Liver (tissue), 9 donors: Measurements from ENCODE around the gene CD28. TPM values are rescaled to one million over a fixed set of nuclear protein-coding genes. Genes with fewer than 3 reads are reported as not detected.

ENCODE experiments used
- DNase-seq: peaks from one replicate; pipeline ENCODE4 v3.0.0-alpha.2; 2017; ENCODE audit warnings: low spot score
- H3K27ac ChIP-seq, 2 donors: one replicate each; pipeline ENCODE4 v1.7.0; 2013; ENCODE audit warnings: inconsistent platforms in 2 of 2, low read length in 2 of 2, control low read depth in 1 of 2, low read depth in 1 of 2, mild to moderate bottlenecking in 1 of 2
- H3K27me3 ChIP-seq, 4 donors: one replicate each; pipeline versions ENCODE4 v1.6.1 to v1.7.0; 2013; ENCODE audit warnings: low read length in 3 of 4, inconsistent platforms in 1 of 4, mild to moderate bottlenecking in 1 of 4, moderate library complexity in 1 of 4; ENCODE audit not compliant: control insufficient read depth in 4 of 4, insufficient read depth in 4 of 4
- H3K36me3 ChIP-seq, 4 donors: one replicate each; pipeline versions ENCODE4 v1.6.1 to v1.7.0; 2013; ENCODE audit warnings: low read length in 3 of 4, mild to moderate bottlenecking in 3 of 4, low read depth in 1 of 4, moderate library complexity in 1 of 4; ENCODE audit not compliant: control insufficient read depth in 4 of 4, insufficient read depth in 3 of 4
- H3K4me1 ChIP-seq, 4 donors: one replicate each; pipeline versions ENCODE4 v1.6.1 to v1.7.0; 2013; ENCODE audit warnings: low read length in 3 of 4, mild to moderate bottlenecking in 3 of 4, moderate library complexity in 1 of 4; ENCODE audit not compliant: control insufficient read depth in 4 of 4, insufficient read depth in 4 of 4
- H3K4me3 ChIP-seq, 3 donors: one replicate each; pipeline versions ENCODE4 v1.6.1 to v1.7.0; 2013; ENCODE audit warnings: low read length in 3 of 3, control low read depth in 1 of 3, low read depth in 1 of 3, mild to moderate bottlenecking in 1 of 3
- H3K9ac ChIP-seq, 2 donors: one replicate each; pipeline ENCODE4 v1.7.0; 2013; ENCODE audit warnings: low read length in 2 of 2, mild to moderate bottlenecking in 2 of 2, moderate library complexity in 2 of 2, control low read depth in 1 of 2, low read depth in 1 of 2
- H3K9me3 ChIP-seq, 4 donors: one replicate each; pipeline versions ENCODE4 v1.6.1 to v1.7.0; 2013; ENCODE audit warnings: low read length in 3 of 4; ENCODE audit not compliant: control insufficient read depth in 4 of 4
- ATF3 ChIP-seq: IDR thresholded peaks from 2 replicates; pipeline ENCODE4 v1.6.1; 2016; ENCODE audit warnings: antibody characterized with exemption
- EGR1 ChIP-seq, 2 donors: IDR thresholded peaks; 2 replicates each; pipeline ENCODE4 v1.6.1; 2016 to 2018; ENCODE audit warnings: antibody characterized with exemption in 2 of 2, low read depth in 2 of 2
- FOXA1 ChIP-seq: IDR thresholded peaks from 2 replicates; pipeline ENCODE4 v1.6.1; 2016; ENCODE audit warnings: antibody characterized with exemption
- FOXA2 ChIP-seq: IDR thresholded peaks from 2 replicates; pipeline ENCODE4 v1.6.1; 2016; ENCODE audit warnings: antibody characterized with exemption
- GABPA ChIP-seq, 2 donors: IDR thresholded peaks in 1 of 2; conservative IDR thresholded peaks in 1 of 2; 2 replicates each; pipeline ENCODE4 v1.6.1; 2016; ENCODE audit warnings: antibody characterized with exemption in 2 of 2, mild to moderate bottlenecking in 1 of 2, moderate library complexity in 1 of 2
- HNF4A ChIP-seq, 2 donors: conservative IDR thresholded peaks; 2 replicates each; pipeline ENCODE4 v1.6.1; 2016; ENCODE audit warnings: antibody characterized with exemption in 2 of 2, mild to moderate bottlenecking in 2 of 2
- HNF4G ChIP-seq: IDR thresholded peaks from 2 replicates; pipeline ENCODE4 v1.6.1; 2016; ENCODE audit warnings: antibody characterized with exemption
- MAX ChIP-seq: IDR thresholded peaks from 2 replicates; pipeline ENCODE4 v1.6.1; 2016; ENCODE audit warnings: antibody characterized with exemption
- NR2F2 ChIP-seq: IDR thresholded peaks from 2 replicates; pipeline ENCODE4 v1.6.1; 2016; ENCODE audit warnings: antibody characterized with exemption
- RXRA ChIP-seq, 2 donors: IDR thresholded peaks; 2 replicates each; pipeline ENCODE4 v1.6.1; 2017 to 2018; ENCODE audit warnings: antibody characterized with exemption in 2 of 2, mild to moderate bottlenecking in 1 of 2
- SP1 ChIP-seq: IDR thresholded peaks from 2 replicates; pipeline ENCODE4 v1.6.1; 2018; ENCODE audit warnings: antibody characterized with exemption, mild to moderate bottlenecking
- TAF1 ChIP-seq: conservative IDR thresholded peaks from 2 replicates; pipeline ENCODE4 v1.6.1; 2016; ENCODE audit warnings: antibody characterized with exemption, mild to moderate bottlenecking
- YY1 ChIP-seq: IDR thresholded peaks from 2 replicates; pipeline ENCODE4 v1.6.1; 2016; ENCODE audit warnings: antibody characterized with exemption, mild to moderate bottlenecking
- ZBTB33 ChIP-seq: IDR thresholded peaks from 2 replicates; pipeline ENCODE4 v1.6.1; 2016; ENCODE audit warnings: antibody characterized with exemption
- WGBS: extraction: QIAGEN DNeasy Blood & Tissue Kit; methylation state at CpG from one replicate; pipeline ENCODE4 v1.1.7; 2013; 5-methylcytosine and 5-hydroxymethylcytosine counted together
- polyA plus RNA-seq, 2 donors: library from polyadenylated mRNA; stranded (reverse) in 1 of 2; unstranded in 1 of 2; fragments of 200-250 nt in 1 of 2; fragments of >200 nt in 1 of 2; fragmentation: Nextera tagmentation in 1 of 2; extraction: Ambion mirVana in 1 of 2; gene quantifications; one replicate each; pipeline versions ENCODE4 v1.2.1 to v1.2.3, GENCODE V29; 2013 to 2015
- total RNA-seq, 2 donors: library from RNA; depleted of rRNA; stranded (reverse); fragments of >200 nt; gene quantifications; one replicate each; pipeline ENCODE4 v1.2.3, GENCODE V29; 2014
- donor health status: healthy.
- donor health status: healthy.
- donor health status: healthy.
- donor health status: healthy.
- donor health status: healthy.

Gene CD28
- total and polyA plus RNA-seq, 4 donors: 0.08 to 0.93 (median 0.33) TPM

GRCh38 chr2:203671876-203672275 lies 34.6 kb upstream of the CD28 start:
- DNase-seq: no peak
- Histone ChIP-seq H3K4me3 (no peak overlapping the region), H3K27me3 (no peaks in the 10 kb centered on the region), H3K9me3 (no peaks in the 10 kb centered on the region), H3K36me3 (no peaks in the 10 kb centered on the region), H3K9ac (no peak overlapping the region), H3K27ac (no peak overlapping the region), H3K4me1 (no peaks in the 10 kb centered on the region)
- TF ChIP-seq MAX: no peak
- TF ChIP-seq ATF3: no peak
- TF ChIP-seq NR2F2: no peak
- TF ChIP-seq SP1: no peak
- no peak for TF ChIP-seq YY1
- TF ChIP-seq FOXA2: no peak
- TF ChIP-seq ZBTB33: no peak
- TF ChIP-seq TAF1: no peak
- 91% methylated on average over 1 of the region's 1 CpG for WGBS

- Histone ChIP-seq H3K4me3 (no peak overlapping the region), H3K27me3 (no peaks in the 10 kb centered on the region), H3K9ac (no peak overlapping the region), H3K27ac (no peak overlapping the region), H3K4me1 (no peaks in the 10 kb centered on the region), H3K9me3 (no peaks in the 10 kb centered on the region), H3K36me3 (no peaks in the 10 kb centered on the region)
- WGBS: 93% methylated on average over 3 of the region's 3 CpGs
- no peak for DNase-seq
- TF ChIP-seq FOXA2 (no peak), GABPA (IDR thresholded peaks at IDR 0.05 in 1 of 2, conservative IDR thresholded peaks at IDR 0.05 in 1 of 2) (no peak), ATF3 (no peak), SP1 (no peak), HNF4A (conservative IDR thresholded peaks at IDR 0.05) (no peak), RXRA (IDR thresholded peaks at IDR 0.05) (no peak), HNF4G (no peak), EGR1 (IDR thresholded peaks at IDR 0.05; ENCODE audit: low read depth in 2 of 2) (no peak), ZBTB33 (no peak), MAX (no peak)
Observed at GRCh38 chr2:203672856-203673255, 33.6 kb upstream of the CD28 start.

- no peak for DNase-seq
- Histone ChIP-seq H3K4me1 (no peaks in the 10 kb centered on the region), H3K27ac (no peak overlapping the region), H3K9ac (no peak overlapping the region), H3K9me3 (no peaks in the 10 kb centered on the region), H3K27me3 (no peaks in the 10 kb centered on the region), H3K36me3 (no peaks in the 10 kb centered on the region), H3K4me3 (no peak overlapping the region)
- TF ChIP-seq FOXA2 (no peak), YY1 (no peak), ZBTB33 (no peak), RXRA (IDR thresholded peaks at IDR 0.05) (no peak), FOXA1 (no peak), HNF4G (no peak), TAF1 (no peak), NR2F2 (no peak), GABPA (IDR thresholded peaks at IDR 0.05 in 1 of 2, conservative IDR thresholded peaks at IDR 0.05 in 1 of 2) (no peak), ATF3 (no peak)
- WGBS: 97% methylated on average over 1 of the region's 1 CpG
Observed at GRCh38 chr2:203673933-203674332, 32.5 kb upstream of the CD28 start.
